WTC11 (cell line): Measurements from ENCODE around the gene PSMB2. TPM values are rescaled to one million over a fixed set of nuclear protein-coding genes. Genes with fewer than 3 reads are reported as not detected.

Source experiments
- ATAC-seq: fragments of 200-7000 bp; cut with Tn5 transposase; 2 replicates; pipeline ENCODE4 v1.10.0; 2021; ENCODE audit warnings: mild to moderate bottlenecking, moderate library complexity
- CTCF ChIA-PET: fragments of 300-600 bp; sonication (Branson Sonifier 250); formaldehyde crosslinking; loops from one replicate; lab custom pipeline; 2021; ENCODE audit warnings: antibody characterized with exemption; lab: Charles Lee
- POLR2A ChIA-PET: fragments of 350-600 bp; sonication (Branson Sonifier 250); formaldehyde crosslinking; loops from one replicate; lab custom pipeline; 2021; ENCODE audit warnings: antibody characterized with exemption; lab: Charles Lee
- DNase-seq: peaks from one replicate; pipeline ENCODE4 v3.0.0; 2021; ENCODE audit warnings: low spot score
- H3K27ac Mint-ChIP-seq: 2 replicates; pipeline ENCODE4 v1.8.0; 2021; ENCODE audit warnings: mixed read lengths
- H3K27me3 Mint-ChIP-seq: 2 replicates; pipeline ENCODE4 v1.8.0; 2021; ENCODE audit warnings: low read depth, mild to moderate bottlenecking, moderate library complexity, mixed read lengths
- H3K36me3 Mint-ChIP-seq: 2 replicates; pipeline ENCODE4 v1.8.0; 2021; ENCODE audit warnings: mixed read lengths
- H3K4me1 Mint-ChIP-seq: 2 replicates; pipeline ENCODE4 v1.8.0; 2022; ENCODE audit warnings: mixed read lengths
- H3K4me3 Mint-ChIP-seq: 2 replicates; pipeline ENCODE4 v1.8.0; 2021; ENCODE audit warnings: mild to moderate bottlenecking, moderate library complexity, mixed read lengths
- H3K9me3 Mint-ChIP-seq: 2 replicates; pipeline ENCODE4 v1.8.0; 2021; ENCODE audit warnings: mixed read lengths
- ATF1 ChIP-seq: sonication (generic); formaldehyde crosslinking; IDR thresholded peaks from 2 replicates; pipeline ENCODE4 v1.8.1; 2023; ENCODE audit warnings: mild to moderate bottlenecking, moderate library complexity, missing genetic modification reagents
- GRHL2 ChIP-seq: fragments of 250-450 bp; sonication (Bioruptor Pico); IDR thresholded peaks from 2 replicates; pipeline ENCODE4 v1.8.0; 2022; ENCODE audit warnings: mild to moderate bottlenecking, moderate library complexity; ENCODE audit not compliant: insufficient replicate concordance, severe bottlenecking
- HMGA2 ChIP-seq: fragments of 250-450 bp; sonication (Bioruptor Pico); IDR thresholded peaks from 2 replicates; pipeline ENCODE4 v1.4.0; 2021; ENCODE audit warnings: mild to moderate bottlenecking, moderate library complexity
- JUN ChIP-seq: sonication (generic); formaldehyde crosslinking; IDR thresholded peaks from 2 replicates; pipeline ENCODE4 v1.8.0; 2023; ENCODE audit warnings: mild to moderate bottlenecking, missing genetic modification reagents
- MXD4 ChIP-seq: fragments of 250-450 bp; sonication (Bioruptor Pico); IDR thresholded peaks from 2 replicates; pipeline ENCODE4 v1.8.0; 2021; ENCODE audit warnings: mild to moderate bottlenecking, moderate library complexity, borderline replicate concordance
- NFATC4 ChIP-seq: fragments of 250-450 bp; sonication (Bioruptor Pico); IDR thresholded peaks from 2 replicates; pipeline ENCODE4 v1.9.0; 2021; ENCODE audit warnings: mild to moderate bottlenecking
- PRRX2 ChIP-seq: fragments of 250-450 bp; sonication (Bioruptor Pico); IDR thresholded peaks from 2 replicates; pipeline ENCODE4 v1.8.0; 2021; ENCODE audit warnings: mild to moderate bottlenecking
- SOX15 ChIP-seq: fragments of 250-450 bp; sonication (Bioruptor Pico); IDR thresholded peaks from 2 replicates; pipeline ENCODE4 v1.9.0; 2021; ENCODE audit warnings: mild to moderate bottlenecking
- TEAD1 ChIP-seq: sonication (generic); formaldehyde crosslinking; IDR thresholded peaks from 2 replicates; pipeline ENCODE4 v1.8.0; 2022; ENCODE audit warnings: mild to moderate bottlenecking, missing genetic modification reagents
- TP53 ChIP-seq: sonication (generic); formaldehyde crosslinking; IDR thresholded peaks from 2 replicates; pipeline ENCODE4 v1.8.1; 2023; ENCODE audit warnings: mild to moderate bottlenecking, missing genetic modification reagents
- ZNF219 ChIP-seq: sonication (generic); formaldehyde crosslinking; IDR thresholded peaks from 2 replicates; pipeline ENCODE4 v1.8.0; 2023; ENCODE audit warnings: missing genetic modification reagents, mild to moderate bottlenecking, borderline replicate concordance
- total RNA-seq: library from RNA; stranded (reverse); gene quantifications from 3 replicates; pipeline ENCODE4 v1.2.3, GENCODE V29; 2021
- TF ChIP-seq, protein P1 (sequence below): sonication (generic); formaldehyde crosslinking; IDR thresholded peaks from 2 replicates; pipeline ENCODE4 v1.8.1; 2023; ENCODE audit warnings: mild to moderate bottlenecking, missing genetic modification reagents
- TF ChIP-seq, protein P2 (sequence below): sonication (generic); formaldehyde crosslinking; IDR thresholded peaks from 2 replicates; pipeline ENCODE4 v1.8.1; 2022; ENCODE audit warnings: mild to moderate bottlenecking, missing genetic modification reagents, moderate library complexity, borderline replicate concordance
- TF ChIP-seq, protein P3 (sequence below): fragments of 250-450 bp; sonication (Bioruptor Pico); IDR thresholded peaks from 2 replicates; pipeline ENCODE4 v1.9.0; 2021; ENCODE audit warnings: mild to moderate bottlenecking
- TF ChIP-seq, protein P4 (sequence below): sonication (generic); formaldehyde crosslinking; IDR thresholded peaks from 2 replicates; pipeline ENCODE4 v1.8.1; 2022; ENCODE audit warnings: mild to moderate bottlenecking, moderate library complexity, missing genetic modification reagents
- TF ChIP-seq, protein P5 (sequence below): sonication (generic); formaldehyde crosslinking; IDR thresholded peaks from 2 replicates; pipeline ENCODE4 v1.8.1; 2022; ENCODE audit warnings: low read depth, mild to moderate bottlenecking, moderate library complexity, missing genetic modification reagents, borderline replicate concordance
- TF ChIP-seq, protein P6 (sequence below): sonication (generic); formaldehyde crosslinking; IDR thresholded peaks from 2 replicates; pipeline ENCODE4 v1.8.1; 2022; ENCODE audit warnings: low read depth, missing genetic modification reagents, borderline replicate concordance
- TF ChIP-seq, protein P7 (sequence below): sonication (generic); formaldehyde crosslinking; IDR thresholded peaks from 2 replicates; pipeline ENCODE4 v1.8.1; 2023; ENCODE audit warnings: mild to moderate bottlenecking, missing genetic modification reagents, moderate library complexity

Gene PSMB2
- total RNA-seq, 1 experiment from 2014 or later, result 76.7 TPM

DNA sequence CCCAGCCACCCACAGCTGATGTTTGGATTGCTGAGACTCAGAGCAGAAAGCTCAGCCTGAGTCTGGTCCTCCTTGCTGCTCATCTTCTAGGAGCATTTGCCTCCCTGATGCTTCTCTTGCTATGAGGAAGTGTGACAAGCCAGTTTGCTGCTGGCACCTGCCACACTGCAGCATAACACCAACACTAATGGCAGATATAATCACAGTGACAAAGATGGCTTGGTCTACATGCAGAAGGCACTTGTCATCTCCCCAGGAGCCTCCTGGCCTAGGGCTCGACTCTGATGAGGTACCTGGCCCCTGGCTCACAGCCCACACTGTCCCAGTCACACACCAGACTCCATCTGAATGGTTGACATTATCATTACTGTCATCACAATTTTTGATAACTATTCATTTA lies 13.9 kb upstream of the PSMB2 start:
- DNase-seq, result no peak
- no peak for ATAC-seq
- CTCF ChIA-PET, result no interaction called here
- peaks cover 31% of the 10 kb centered on the region for H3K27me3 Mint-ChIP-seq
- TF ChIP-seq MXD4 (no peak), JUN (CRISPR knock-in tag) (no peak), NFATC4 (no peak)
- TF ChIP-seq, protein P1, sequence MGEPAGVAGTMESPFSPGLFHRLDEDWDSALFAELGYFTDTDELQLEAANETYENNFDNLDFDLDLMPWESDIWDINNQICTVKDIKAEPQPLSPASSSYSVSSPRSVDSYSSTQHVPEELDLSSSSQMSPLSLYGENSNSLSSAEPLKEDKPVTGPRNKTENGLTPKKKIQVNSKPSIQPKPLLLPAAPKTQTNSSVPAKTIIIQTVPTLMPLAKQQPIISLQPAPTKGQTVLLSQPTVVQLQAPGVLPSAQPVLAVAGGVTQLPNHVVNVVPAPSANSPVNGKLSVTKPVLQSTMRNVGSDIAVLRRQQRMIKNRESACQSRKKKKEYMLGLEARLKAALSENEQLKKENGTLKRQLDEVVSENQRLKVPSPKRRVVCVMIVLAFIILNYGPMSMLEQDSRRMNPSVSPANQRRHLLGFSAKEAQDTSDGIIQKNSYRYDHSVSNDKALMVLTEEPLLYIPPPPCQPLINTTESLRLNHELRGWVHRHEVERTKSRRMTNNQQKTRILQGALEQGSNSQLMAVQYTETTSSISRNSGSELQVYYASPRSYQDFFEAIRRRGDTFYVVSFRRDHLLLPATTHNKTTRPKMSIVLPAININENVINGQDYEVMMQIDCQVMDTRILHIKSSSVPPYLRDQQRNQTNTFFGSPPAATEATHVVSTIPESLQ (CRISPR knock-in tag), result no peak
- TF ChIP-seq, protein P2, sequence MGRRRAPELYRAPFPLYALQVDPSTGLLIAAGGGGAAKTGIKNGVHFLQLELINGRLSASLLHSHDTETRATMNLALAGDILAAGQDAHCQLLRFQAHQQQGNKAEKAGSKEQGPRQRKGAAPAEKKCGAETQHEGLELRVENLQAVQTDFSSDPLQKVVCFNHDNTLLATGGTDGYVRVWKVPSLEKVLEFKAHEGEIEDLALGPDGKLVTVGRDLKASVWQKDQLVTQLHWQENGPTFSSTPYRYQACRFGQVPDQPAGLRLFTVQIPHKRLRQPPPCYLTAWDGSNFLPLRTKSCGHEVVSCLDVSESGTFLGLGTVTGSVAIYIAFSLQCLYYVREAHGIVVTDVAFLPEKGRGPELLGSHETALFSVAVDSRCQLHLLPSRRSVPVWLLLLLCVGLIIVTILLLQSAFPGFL (CRISPR knock-in tag), result no peak
- POLR2A ChIA-PET, result no interaction called here
- H3K4me3 Mint-ChIP-seq, result no peak overlapping the region
- no peak overlapping the region for H3K27ac Mint-ChIP-seq
- H3K4me1 Mint-ChIP-seq, result no peaks in the 10 kb centered on the region
- H3K9me3 Mint-ChIP-seq, result no peaks in the 10 kb centered on the region
- no peaks in the 10 kb centered on the region for H3K36me3 Mint-ChIP-seq

DNA sequence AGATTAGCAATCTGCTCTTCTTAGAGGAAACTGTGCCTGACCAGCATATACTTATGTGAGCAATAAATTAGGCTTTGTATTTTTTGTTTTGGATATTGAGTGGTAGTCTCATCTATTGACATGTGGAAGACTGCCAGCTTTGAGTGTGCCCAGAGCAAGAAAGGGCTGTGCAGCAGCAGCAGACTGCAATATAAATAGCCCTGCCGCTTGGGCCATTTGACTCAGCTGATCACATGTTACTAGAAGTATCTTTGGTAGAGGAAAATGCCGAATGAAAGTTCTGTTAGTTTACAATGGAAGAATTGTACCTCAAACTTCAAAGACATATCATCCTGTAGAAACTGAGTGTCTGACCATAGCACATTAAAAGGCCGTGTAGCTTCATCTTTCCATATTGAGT lies 9.1 kb upstream of the PSMB2 start:
- no peak for DNase-seq
- no peaks in the 10 kb centered on the region for H3K9me3 Mint-ChIP-seq
- no peak overlapping the region for H3K27ac Mint-ChIP-seq
- TF ChIP-seq, protein P3, sequence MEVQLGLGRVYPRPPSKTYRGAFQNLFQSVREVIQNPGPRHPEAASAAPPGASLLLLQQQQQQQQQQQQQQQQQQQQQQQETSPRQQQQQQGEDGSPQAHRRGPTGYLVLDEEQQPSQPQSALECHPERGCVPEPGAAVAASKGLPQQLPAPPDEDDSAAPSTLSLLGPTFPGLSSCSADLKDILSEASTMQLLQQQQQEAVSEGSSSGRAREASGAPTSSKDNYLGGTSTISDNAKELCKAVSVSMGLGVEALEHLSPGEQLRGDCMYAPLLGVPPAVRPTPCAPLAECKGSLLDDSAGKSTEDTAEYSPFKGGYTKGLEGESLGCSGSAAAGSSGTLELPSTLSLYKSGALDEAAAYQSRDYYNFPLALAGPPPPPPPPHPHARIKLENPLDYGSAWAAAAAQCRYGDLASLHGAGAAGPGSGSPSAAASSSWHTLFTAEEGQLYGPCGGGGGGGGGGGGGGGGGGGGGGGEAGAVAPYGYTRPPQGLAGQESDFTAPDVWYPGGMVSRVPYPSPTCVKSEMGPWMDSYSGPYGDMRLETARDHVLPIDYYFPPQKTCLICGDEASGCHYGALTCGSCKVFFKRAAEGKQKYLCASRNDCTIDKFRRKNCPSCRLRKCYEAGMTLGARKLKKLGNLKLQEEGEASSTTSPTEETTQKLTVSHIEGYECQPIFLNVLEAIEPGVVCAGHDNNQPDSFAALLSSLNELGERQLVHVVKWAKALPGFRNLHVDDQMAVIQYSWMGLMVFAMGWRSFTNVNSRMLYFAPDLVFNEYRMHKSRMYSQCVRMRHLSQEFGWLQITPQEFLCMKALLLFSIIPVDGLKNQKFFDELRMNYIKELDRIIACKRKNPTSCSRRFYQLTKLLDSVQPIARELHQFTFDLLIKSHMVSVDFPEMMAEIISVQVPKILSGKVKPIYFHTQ (CRISPR knock-in tag), result no peak
- TF ChIP-seq, protein P4, sequence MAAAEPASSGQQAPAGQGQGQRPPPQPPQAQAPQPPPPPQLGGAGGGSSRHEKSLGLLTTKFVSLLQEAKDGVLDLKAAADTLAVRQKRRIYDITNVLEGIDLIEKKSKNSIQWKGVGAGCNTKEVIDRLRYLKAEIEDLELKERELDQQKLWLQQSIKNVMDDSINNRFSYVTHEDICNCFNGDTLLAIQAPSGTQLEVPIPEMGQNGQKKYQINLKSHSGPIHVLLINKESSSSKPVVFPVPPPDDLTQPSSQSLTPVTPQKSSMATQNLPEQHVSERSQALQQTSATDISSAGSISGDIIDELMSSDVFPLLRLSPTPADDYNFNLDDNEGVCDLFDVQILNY (CRISPR knock-in tag), result no peak
- TF ChIP-seq TP53 (no peak), SOX15 (no peak)
- TF ChIP-seq, protein P5, sequence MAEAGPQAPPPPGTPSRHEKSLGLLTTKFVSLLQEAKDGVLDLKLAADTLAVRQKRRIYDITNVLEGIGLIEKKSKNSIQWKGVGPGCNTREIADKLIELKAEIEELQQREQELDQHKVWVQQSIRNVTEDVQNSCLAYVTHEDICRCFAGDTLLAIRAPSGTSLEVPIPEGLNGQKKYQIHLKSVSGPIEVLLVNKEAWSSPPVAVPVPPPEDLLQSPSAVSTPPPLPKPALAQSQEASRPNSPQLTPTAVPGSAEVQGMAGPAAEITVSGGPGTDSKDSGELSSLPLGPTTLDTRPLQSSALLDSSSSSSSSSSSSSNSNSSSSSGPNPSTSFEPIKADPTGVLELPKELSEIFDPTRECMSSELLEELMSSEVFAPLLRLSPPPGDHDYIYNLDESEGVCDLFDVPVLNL, result no peak
- H3K4me1 Mint-ChIP-seq, result no peaks in the 10 kb centered on the region
- POLR2A ChIA-PET, result no interaction called here
- no peaks in the 10 kb centered on the region for H3K36me3 Mint-ChIP-seq
- no peak for ATAC-seq
- H3K27me3 Mint-ChIP-seq, result peaks cover 59% of the 10 kb centered on the region
- H3K4me3 Mint-ChIP-seq, result no peak overlapping the region
- CTCF ChIA-PET, result interaction anchor here (1.5 kb wide), 1 partner anchor 65 kb away, joined by 6 read pairs; no protein-coding TSS in a partner anchor

DNA sequence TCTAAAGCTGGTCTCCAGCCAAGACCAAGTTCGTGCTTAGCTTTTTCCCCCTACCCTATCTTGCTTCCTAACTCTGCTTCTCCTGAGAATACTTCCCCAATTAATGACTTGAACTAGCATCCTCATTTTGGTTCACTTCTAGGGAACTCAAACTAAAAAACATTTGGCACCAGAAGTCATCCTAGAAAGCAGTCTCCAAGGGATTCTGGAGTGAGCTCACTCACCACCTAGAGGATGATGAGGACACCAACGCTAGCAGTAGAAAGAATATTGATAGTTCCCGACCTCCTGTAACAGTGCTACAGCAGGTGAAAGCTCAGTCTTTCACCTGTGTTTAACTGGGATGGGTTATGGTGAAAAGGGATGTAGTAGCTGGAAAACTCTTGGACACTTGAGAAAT lies 4.7 kb upstream of the PSMB2 start:
- Mint-ChIP-seq H3K27me3 (peaks cover 38% of the 10 kb centered on the region), H3K27ac (no peak overlapping the region), H3K36me3 (peaks cover 3% of the 10 kb centered on the region), H3K4me1 (no peaks in the 10 kb centered on the region), H3K4me3 (no peak overlapping the region), H3K9me3 (no peaks in the 10 kb centered on the region)
- ChIA-PET POLR2A (no interaction called here), CTCF (interaction anchor here (0.6 to 3.2 kb wide), 16 partner anchors 11 to 195 kb away, joined by 3 to 18 read pairs (median 4); partner anchors contain the start of gene TFAP2E)
- peak; percentile 48 for ATAC-seq
- no peak for TF ChIP-seq ATF1
- TF ChIP-seq, protein P6, sequence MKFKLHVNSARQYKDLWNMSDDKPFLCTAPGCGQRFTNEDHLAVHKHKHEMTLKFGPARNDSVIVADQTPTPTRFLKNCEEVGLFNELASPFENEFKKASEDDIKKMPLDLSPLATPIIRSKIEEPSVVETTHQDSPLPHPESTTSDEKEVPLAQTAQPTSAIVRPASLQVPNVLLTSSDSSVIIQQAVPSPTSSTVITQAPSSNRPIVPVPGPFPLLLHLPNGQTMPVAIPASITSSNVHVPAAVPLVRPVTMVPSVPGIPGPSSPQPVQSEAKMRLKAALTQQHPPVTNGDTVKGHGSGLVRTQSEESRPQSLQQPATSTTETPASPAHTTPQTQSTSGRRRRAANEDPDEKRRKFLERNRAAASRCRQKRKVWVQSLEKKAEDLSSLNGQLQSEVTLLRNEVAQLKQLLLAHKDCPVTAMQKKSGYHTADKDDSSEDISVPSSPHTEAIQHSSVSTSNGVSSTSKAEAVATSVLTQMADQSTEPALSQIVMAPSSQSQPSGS, result no peak
- TF ChIP-seq, protein P7, sequence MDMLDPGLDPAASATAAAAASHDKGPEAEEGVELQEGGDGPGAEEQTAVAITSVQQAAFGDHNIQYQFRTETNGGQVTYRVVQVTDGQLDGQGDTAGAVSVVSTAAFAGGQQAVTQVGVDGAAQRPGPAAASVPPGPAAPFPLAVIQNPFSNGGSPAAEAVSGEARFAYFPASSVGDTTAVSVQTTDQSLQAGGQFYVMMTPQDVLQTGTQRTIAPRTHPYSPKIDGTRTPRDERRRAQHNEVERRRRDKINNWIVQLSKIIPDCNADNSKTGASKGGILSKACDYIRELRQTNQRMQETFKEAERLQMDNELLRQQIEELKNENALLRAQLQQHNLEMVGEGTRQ (CRISPR knock-in tag), result no peak
- TF ChIP-seq, protein P2 (CRISPR knock-in tag), result no peak
- no peak for TF ChIP-seq HMGA2 (CRISPR knock-in tag)
- TF ChIP-seq ZNF219 (CRISPR knock-in tag), result no peak
- TF ChIP-seq PRRX2, result no peak
- no peak for TF ChIP-seq GRHL2 (CRISPR knock-in tag)
- TF ChIP-seq TEAD1 (CRISPR knock-in tag), result no peak
- no peak for DNase-seq
